NCI-H1092 treated with DMSO at 0.1 percent for 48 hours (cell line): ENCODE data around the gene NOL4L.
A peak's percentile ranks its signal among the peaks of the same experiment; 100 is the strongest.

Experiments
- DNase-seq: peaks from one replicate; lab custom pipeline; 2025; lab: John Stamatoyannopoulos, UW

The NOL4L gene

GRCh38 chr20:32523613-32524213, 61.4 kb downstream of the NOL4L start:
- no peak for DNase-seq

GRCh38 chr20:32522776-32523612, 62.1 kb downstream of the NOL4L start:
- DNase-seq: peak; percentile 66

- peak; percentile 46 for DNase-seq
Observed at GRCh38 chr20:32522526-32522775, 62.7 kb downstream of the NOL4L start.

- DNase-seq: peak; percentile 62
Observed at GRCh38 chr20:32521780-32522525, 63.2 kb downstream of the NOL4L start.

GRCh38 chr20:32520927-32521203, 64.3 kb downstream of the NOL4L start:
- DNase-seq: no peak

GRCh38 chr20:32519381-32519730, 65.8 kb downstream of the NOL4L start:
- no peak for DNase-seq

- no peak for DNase-seq
Observed at GRCh38 chr20:32518593-32519380, 66.3 kb downstream of the NOL4L start.

- no peak for DNase-seq
Observed at GRCh38 chr20:32517914-32518592, 67.1 kb downstream of the NOL4L start.

GRCh38 chr20:32517518-32517873, 67.6 kb downstream of the NOL4L start:
- DNase-seq: no peak

- DNase-seq: no peak
Observed at GRCh38 chr20:32516583-32517517, 68.3 kb downstream of the NOL4L start.

GRCh38 chr20:32515631-32516101, 69.5 kb downstream of the NOL4L start:
- DNase-seq: peak; percentile 40

- no peak for DNase-seq
Observed at GRCh38 chr20:32514760-32515159, 70.4 kb downstream of the NOL4L start.

- no peak for DNase-seq
Observed at GRCh38 chr20:32513031-32513866, 71.9 kb downstream of the NOL4L start.

GRCh38 chr20:32512047-32512385, 73.1 kb downstream of the NOL4L start:
- DNase-seq: no peak

- DNase-seq: no peak
Observed at GRCh38 chr20:32511358-32512046, 73.6 kb downstream of the NOL4L start.

GRCh38 chr20:32510601-32511357, 74.4 kb downstream of the NOL4L start:
- DNase-seq: peak; percentile 26

- no peak for DNase-seq
Observed at GRCh38 chr20:32510120-32510600, 75.0 kb downstream of the NOL4L start.

GRCh38 chr20:32509639-32510066, 75.5 kb downstream of the NOL4L start:
- DNase-seq: no peak

- no peak for DNase-seq
Observed at GRCh38 chr20:32508775-32509119, 76.4 kb downstream of the NOL4L start.
